SK-N-SH (cell line): ENCODE results near the gene TMEM47. TPM values are rescaled to one million over a fixed set of nuclear protein-coding genes. Genes with fewer than 3 reads are reported as not detected.

Experiments
- CTCF ChIA-PET: fragments of 300-600, 350-600 bp; formaldehyde crosslinking; extraction: SDS; loops from one replicate; lab custom pipeline; 2021; lab: Yijun Ruan, JAX
- POLR2A ChIA-PET: fragments of 350-600 bp; sonication (Branson Sonifier 250); formaldehyde crosslinking; extraction: SDS; loops from one replicate; lab custom pipeline; 2020; ENCODE audit warnings: antibody characterized with exemption, inconsistent platforms; lab: Yijun Ruan, JAX
- DNase-seq: peaks from one replicate; pipeline ENCODE4 v3.0.0; 2012
- H2AFZ ChIP-seq: fragments of 200-600 bp; sonication (generic); 2 replicates; pipeline ENCODE4 v1.8.1; 2016; ENCODE audit warnings: antibody characterized with exemption, mild to moderate bottlenecking, low read depth
- H3F3A ChIP-seq: fragments of 200-600 bp; sonication (generic); replicated peaks from 2 replicates; pipeline ENCODE3; 2016; ENCODE audit warnings: antibody characterized with exemption, mild to moderate bottlenecking; ENCODE audit not compliant: insufficient read depth
- H3K27ac ChIP-seq, 2 experiments: fragments of 200-500 bp in 1 of 2; fragments of 200-600 bp in 1 of 2; sonication (Bioruptor generic) in 1 of 2; sonication (generic), shearing (Covaris generic) in 1 of 2; 2 replicates each; pipeline versions ENCODE4 v1.5.1 to v1.6.1; 2014 to 2016; ENCODE audit warnings: low read depth in 2 of 2, inconsistent platforms in 1 of 2, low read length in 1 of 2, mild to moderate bottlenecking in 1 of 2, mixed read lengths in 1 of 2
- H3K27me3 ChIP-seq: fragments of 200-600 bp; sonication (generic), shearing (Covaris generic); 2 replicates; pipeline ENCODE4 v1.6.1; 2016; ENCODE audit warnings: mixed run types; ENCODE audit not compliant: insufficient read depth
- H3K36me3 ChIP-seq, 2 experiments: fragments of 200-500 bp in 1 of 2; fragments of 200-600 bp in 1 of 2; sonication (Bioruptor generic) in 1 of 2; sonication (generic) in 1 of 2; replicated peaks in 1 of 2; 2 replicates each; pipeline versions ENCODE3 to v1.5.1; 2014 to 2016; ENCODE audit warnings: low read length in 1 of 2, mild to moderate bottlenecking in 1 of 2; ENCODE audit not compliant: insufficient read depth in 2 of 2, control insufficient read depth in 1 of 2
- H3K4me1 ChIP-seq, 2 experiments: fragments of 200-500 bp in 1 of 2; fragments of 200-600 bp in 1 of 2; sonication (Bioruptor generic) in 1 of 2; sonication (generic), shearing (Covaris generic) in 1 of 2; 2 replicates each; pipeline versions ENCODE4 v1.5.1 to v1.6.1; 2014 to 2016; ENCODE audit warnings: low read depth in 1 of 2, low read length in 1 of 2, mixed run types in 1 of 2; ENCODE audit not compliant: insufficient read depth in 2 of 2, control insufficient read depth in 1 of 2
- H3K4me2 ChIP-seq: fragments of 200-600 bp; sonication (generic), shearing (Covaris generic); 2 replicates; pipeline ENCODE4 v1.6.1; 2017; ENCODE audit warnings: mixed run types
- H3K4me3 ChIP-seq, 2 experiments: fragments of 200-500 bp in 1 of 2; fragments of 200-600 bp in 1 of 2; sonication (Bioruptor generic) in 1 of 2; sonication (generic), shearing (Covaris generic) in 1 of 2; 2 replicates each; pipeline versions ENCODE4 v1.5.1 to v1.8.1; 2014 to 2016; ENCODE audit warnings: low read depth in 2 of 2, inconsistent platforms in 1 of 2, low read length in 1 of 2, mild to moderate bottlenecking in 1 of 2, mixed read lengths in 1 of 2, moderate library complexity in 1 of 2
- H3K79me2 ChIP-seq: fragments of 200-600 bp; sonication (generic); 2 replicates; pipeline ENCODE4 v1.8.1; 2017; ENCODE audit warnings: mild to moderate bottlenecking; ENCODE audit not compliant: insufficient read depth
- H3K9ac ChIP-seq: fragments of 200-600 bp; sonication (generic); 2 replicates; pipeline ENCODE4 v1.6.1; 2017; ENCODE audit warnings: mixed run types
- H3K9me2 ChIP-seq: fragments of 200-600 bp; sonication (generic); 2 replicates; pipeline ENCODE4 v1.6.1; 2017; ENCODE audit warnings: mixed run types
- H3K9me3 ChIP-seq: fragments of 200-600 bp; sonication (generic); 2 replicates; pipeline ENCODE4 v1.6.1; 2017; ENCODE audit warnings: mixed run types, mild to moderate bottlenecking, moderate library complexity
- H4K20me1 ChIP-seq: fragments of 200-600 bp; sonication (generic); 2 replicates; pipeline ENCODE4 v1.6.1; 2017; ENCODE audit warnings: mild to moderate bottlenecking, mixed run types; ENCODE audit not compliant: insufficient read depth
- ELF1 ChIP-seq: IDR thresholded peaks from 2 replicates; pipeline ENCODE4 v1.4.0; 2012
- EP300 ChIP-seq, 2 experiments: IDR thresholded peaks; 2 replicates each; pipeline versions ENCODE4 v1.4.0 to v1.6.1; 2012; ENCODE audit warnings: borderline replicate concordance in 1 of 2, low read depth in 1 of 2, low read length in 1 of 2
- MXI1 ChIP-seq: IDR thresholded peaks from 2 replicates; pipeline ENCODE4 v1.6.1; 2012; ENCODE audit warnings: mild to moderate bottlenecking, low read depth, low read length, improper control_type of control experiment
- POLR2AphosphoS5 ChIP-seq: IDR thresholded peaks from 2 replicates; pipeline ENCODE4 v1.6.1; 2012; ENCODE audit warnings: low read depth, low read length
- RFX5 ChIP-seq: IDR thresholded peaks from 2 replicates; pipeline ENCODE4 v1.6.1; 2012; ENCODE audit warnings: mild to moderate bottlenecking, improper control_type of control experiment, low read length
- RXRA ChIP-seq: IDR thresholded peaks from 2 replicates; pipeline ENCODE4 v1.4.0; 2012; ENCODE audit warnings: low read depth, mild to moderate bottlenecking, borderline replicate concordance
- TEAD4 ChIP-seq: IDR thresholded peaks from 2 replicates; pipeline ENCODE4 v1.4.0; 2012; ENCODE audit warnings: mild to moderate bottlenecking, borderline replicate concordance; ENCODE audit not compliant: insufficient read depth
- WGBS: methylation state at CpG from one replicate; pipeline ENCODE4 v1.1.6; 2017; ENCODE audit warnings: low lambda C conversion rate; 5-methylcytosine and 5-hydroxymethylcytosine counted together
- polyA plus RNA-seq, 3 experiments: library from polyadenylated mRNA; depleted of rRNA; stranded (reverse); fragments of >200 nt; gene quantifications; 2 replicates each; pipeline ENCODE4 v1.2.3, GENCODE V29; 2012
- TF ChIP-seq, protein P1 (sequence below): fragments of 200-600 bp; sonication (generic); IDR thresholded peaks from 2 replicates; pipeline ENCODE4 v1.6.1; 2017; ENCODE audit warnings: antibody characterized with exemption, mild to moderate bottlenecking, moderate library complexity
- TF ChIP-seq, protein P2 (sequence below): fragments of 150-350 bp; IDR thresholded peaks from 2 replicates; pipeline ENCODE4 v1.6.1; 2016; ENCODE audit warnings: mild to moderate bottlenecking, low read depth, low read length

TMEM47 gene
- polyA plus RNA-seq, 1 of the 3 experiments (the other 2 are of a cell fraction): 0.02 TPM

DNA sequence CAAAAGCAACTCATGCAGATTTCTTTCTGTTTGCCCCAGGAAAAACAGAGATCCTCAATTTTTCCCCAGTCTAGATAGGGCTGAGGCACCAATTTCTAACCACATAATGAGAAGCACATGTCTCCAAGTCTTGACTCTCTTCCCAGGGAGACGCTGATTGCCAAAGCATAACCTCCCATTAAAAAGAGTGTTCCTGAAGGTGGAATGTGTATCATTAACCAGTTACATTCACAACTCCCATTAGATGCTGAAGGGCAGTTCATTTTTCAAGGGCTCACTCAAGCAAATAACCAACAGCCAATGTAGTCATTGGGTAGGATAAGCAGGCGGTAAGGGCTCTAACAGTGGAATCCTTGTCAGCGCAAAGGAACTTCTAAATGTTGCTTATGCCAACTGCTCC is 27.5 kb downstream of the TMEM47 start:
- 16% methylated on average over 3 of the region's 3 CpGs for WGBS
- Histone ChIP-seq H3K9ac (no peak overlapping the region), H3K9me2 (no peaks in the 10 kb centered on the region), H3F3A (no peaks in the 10 kb centered on the region), H2AFZ (no peak overlapping the region)
- TF ChIP-seq TEAD4 (no peak), EP300 (IDR thresholded peaks at IDR 0.05; ENCODE audit: borderline replicate concordance in 1 of 2, low read depth in 1 of 2, low read length in 1 of 2) (no peak), RXRA (no peak), POLR2AphosphoS5 (no peak), MXI1 (no peak), RFX5 (no peak)
- TF ChIP-seq, protein P1, sequence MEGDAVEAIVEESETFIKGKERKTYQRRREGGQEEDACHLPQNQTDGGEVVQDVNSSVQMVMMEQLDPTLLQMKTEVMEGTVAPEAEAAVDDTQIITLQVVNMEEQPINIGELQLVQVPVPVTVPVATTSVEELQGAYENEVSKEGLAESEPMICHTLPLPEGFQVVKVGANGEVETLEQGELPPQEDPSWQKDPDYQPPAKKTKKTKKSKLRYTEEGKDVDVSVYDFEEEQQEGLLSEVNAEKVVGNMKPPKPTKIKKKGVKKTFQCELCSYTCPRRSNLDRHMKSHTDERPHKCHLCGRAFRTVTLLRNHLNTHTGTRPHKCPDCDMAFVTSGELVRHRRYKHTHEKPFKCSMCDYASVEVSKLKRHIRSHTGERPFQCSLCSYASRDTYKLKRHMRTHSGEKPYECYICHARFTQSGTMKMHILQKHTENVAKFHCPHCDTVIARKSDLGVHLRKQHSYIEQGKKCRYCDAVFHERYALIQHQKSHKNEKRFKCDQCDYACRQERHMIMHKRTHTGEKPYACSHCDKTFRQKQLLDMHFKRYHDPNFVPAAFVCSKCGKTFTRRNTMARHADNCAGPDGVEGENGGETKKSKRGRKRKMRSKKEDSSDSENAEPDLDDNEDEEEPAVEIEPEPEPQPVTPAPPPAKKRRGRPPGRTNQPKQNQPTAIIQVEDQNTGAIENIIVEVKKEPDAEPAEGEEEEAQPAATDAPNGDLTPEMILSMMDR: no peak
- TF ChIP-seq, protein P2, sequence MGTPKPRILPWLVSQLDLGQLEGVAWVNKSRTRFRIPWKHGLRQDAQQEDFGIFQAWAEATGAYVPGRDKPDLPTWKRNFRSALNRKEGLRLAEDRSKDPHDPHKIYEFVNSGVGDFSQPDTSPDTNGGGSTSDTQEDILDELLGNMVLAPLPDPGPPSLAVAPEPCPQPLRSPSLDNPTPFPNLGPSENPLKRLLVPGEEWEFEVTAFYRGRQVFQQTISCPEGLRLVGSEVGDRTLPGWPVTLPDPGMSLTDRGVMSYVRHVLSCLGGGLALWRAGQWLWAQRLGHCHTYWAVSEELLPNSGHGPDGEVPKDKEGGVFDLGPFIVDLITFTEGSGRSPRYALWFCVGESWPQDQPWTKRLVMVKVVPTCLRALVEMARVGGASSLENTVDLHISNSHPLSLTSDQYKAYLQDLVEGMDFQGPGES: no peak
- TF ChIP-seq, all 33 proteins: peak for 0
- ChIA-PET CTCF (no interaction called here), POLR2A (no interaction called here)
- no peak overlapping the region for H3K4me3 ChIP-seq
- no peaks in the 10 kb centered on the region for H3K36me3 ChIP-seq
- no peak for DNase-seq
- no peak overlapping the region for H3K27ac ChIP-seq
- no peaks in the 10 kb centered on the region for H3K27me3 ChIP-seq
- H4K20me1 ChIP-seq: no peaks in the 10 kb centered on the region
- no peaks in the 10 kb centered on the region for H3K79me2 ChIP-seq
- H3K9me3 ChIP-seq: no peaks in the 10 kb centered on the region
- no peaks in the 10 kb centered on the region for H3K4me1 ChIP-seq
- no peak overlapping the region for H3K4me2 ChIP-seq

DNA sequence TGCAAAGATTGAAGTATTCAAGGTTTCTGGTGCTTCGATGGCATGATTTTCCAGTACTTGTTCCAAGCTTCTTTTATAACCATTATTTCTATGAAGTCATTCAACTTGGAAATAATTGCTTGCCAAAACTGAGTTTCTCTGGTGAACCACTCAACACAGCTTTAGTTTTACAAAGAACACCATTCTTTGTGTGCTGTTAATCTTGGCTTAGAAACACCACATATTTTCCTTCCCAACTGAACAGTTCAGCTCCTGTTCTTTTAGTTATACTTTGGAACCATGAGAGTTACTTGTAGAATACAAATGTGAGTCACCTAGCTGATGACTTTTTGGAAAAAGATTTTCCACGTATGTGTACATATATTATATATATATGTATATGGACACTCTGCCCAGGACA is 32.7 kb downstream of the TMEM47 start:
- TF ChIP-seq EP300 (IDR thresholded peaks at IDR 0.05; ENCODE audit: borderline replicate concordance in 1 of 2, low read depth in 1 of 2, low read length in 1 of 2) (no peak), ELF1 (no peak)
- H3K4me3 ChIP-seq: no peak overlapping the region
- no peaks in the 10 kb centered on the region for H3K36me3 ChIP-seq
- no peaks in the 10 kb centered on the region for H3K9me3 ChIP-seq
- no peak overlapping the region for H2AFZ ChIP-seq
- no peak overlapping the region for H3K4me2 ChIP-seq
- H3K9ac ChIP-seq: no peak overlapping the region
- H3K79me2 ChIP-seq: no peaks in the 10 kb centered on the region
- no peaks in the 10 kb centered on the region for H3F3A ChIP-seq
- WGBS: 0% methylated on average over 2 of the region's 2 CpGs
- POLR2A ChIA-PET: no interaction called here
- no peak for DNase-seq
- H3K27me3 ChIP-seq: no peaks in the 10 kb centered on the region; the same call in 1 of the 2 replicates
- H3K4me1 ChIP-seq: no peaks in the 10 kb centered on the region; a peak in 1 of 4 replicates
- H3K9me2 ChIP-seq: no peaks in the 10 kb centered on the region
- no peak overlapping the region for H3K27ac ChIP-seq
- H4K20me1 ChIP-seq: no peaks in the 10 kb centered on the region
- CTCF ChIA-PET: interaction anchor here (1.8 kb wide), 1 partner anchor 13 kb away, joined by 7 read pairs; no protein-coding TSS in a partner anchor
